Esophagus muscularis mucosa (tissue), 4 donors: ENCODE measurements around the gene POM121L2. TPM values are rescaled to one million over a fixed set of nuclear protein-coding genes. Genes with fewer than 3 reads are reported as not detected.

ENCODE experiments used
- DNase-seq: peaks from one replicate; pipeline ENCODE4 v3.0.0-alpha.2; 2017; ENCODE audit errors: extremely low spot score
- H3K27ac ChIP-seq, 4 donors: fragments of 200-600 bp; sonication (generic); replicated peaks in 1 of 4; 1 replicate in 3 of 4; 2 replicates in 1 of 4; pipeline ENCODE4 v1.5.1; 2016 to 2019; ENCODE audit warnings: mild to moderate bottlenecking in 1 of 4
- H3K27me3 ChIP-seq, 4 donors: fragments of 200-600 bp; sonication (generic); one replicate each; pipeline versions ENCODE4 v1.5.1 to v1.6.0; 2016 to 2019
- H3K36me3 ChIP-seq, 4 donors: fragments of 200-600 bp; sonication (generic); one replicate each; pipeline ENCODE4 v1.5.1; 2016 to 2019
- H3K4me1 ChIP-seq, 4 donors: fragments of 200-600 bp; sonication (generic); one replicate each; pipeline ENCODE4 v1.5.1; 2016 to 2019
- H3K4me3 ChIP-seq, 4 donors: fragments of 200-600 bp; sonication (generic); 1 replicate in 2 of 4; 2 replicates in 2 of 4; pipeline ENCODE4 v1.5.1; 2016 to 2019; ENCODE audit warnings: mild to moderate bottlenecking in 4 of 4, moderate library complexity in 1 of 4
- H3K9me3 ChIP-seq, 4 donors: fragments of 200-600 bp; sonication (generic); 1 replicate in 3 of 4; 2 replicates in 1 of 4; pipeline ENCODE4 v1.5.1; 2016 to 2019
- EP300 ChIP-seq: sonication (generic); formaldehyde crosslinking; IDR thresholded peaks from one replicate; pipeline ENCODE4 v1.6.1; 2017; ENCODE audit warnings: antibody characterized with exemption
- POLR2A ChIP-seq: fragments of 450-650 bp; IDR thresholded peaks from one replicate; pipeline ENCODE4 v1.6.1; 2017; ENCODE audit warnings: antibody characterized with exemption, moderate library complexity, mild to moderate bottlenecking, low read depth
- POLR2AphosphoS5 ChIP-seq, 2 donors: sonication (generic); formaldehyde crosslinking; IDR thresholded peaks; one replicate each; pipeline ENCODE4 v1.6.1; 2017; ENCODE audit warnings: antibody characterized with exemption in 2 of 2
- WGBS: methylation state at CpG from one replicate; pipeline ENCODE4 v1.1.5; 2018; 5-methylcytosine and 5-hydroxymethylcytosine counted together
- intact Hi-C: fragments of 100-400 bp; cut with DNase I; formaldehyde crosslinking; loops from one replicate; pipeline ENCODE4 v1.15.1; 2023
- total RNA-seq, 4 donors: library from RNA; depleted of rRNA; stranded (reverse); fragments of >200 nt; gene quantifications; one replicate each; pipeline versions ENCODE4 v1.1.0 to v1.2.1, GENCODE V29; 2016
- TF ChIP-seq, protein P1 (sequence below), 3 experiments: fragments of 200-600 bp in 2 of 3; fragments of 450-650 bp in 1 of 3; sonication (generic) in 2 of 3; IDR thresholded peaks; one replicate each; pipeline ENCODE4 v1.5.1; 2017 to 2019; ENCODE audit warnings: antibody characterized with exemption in 3 of 3, mild to moderate bottlenecking in 2 of 3, moderate library complexity in 1 of 3

Gene POM121L2
- total RNA-seq, 4 donors from 2014 or later = not detected

DNA sequence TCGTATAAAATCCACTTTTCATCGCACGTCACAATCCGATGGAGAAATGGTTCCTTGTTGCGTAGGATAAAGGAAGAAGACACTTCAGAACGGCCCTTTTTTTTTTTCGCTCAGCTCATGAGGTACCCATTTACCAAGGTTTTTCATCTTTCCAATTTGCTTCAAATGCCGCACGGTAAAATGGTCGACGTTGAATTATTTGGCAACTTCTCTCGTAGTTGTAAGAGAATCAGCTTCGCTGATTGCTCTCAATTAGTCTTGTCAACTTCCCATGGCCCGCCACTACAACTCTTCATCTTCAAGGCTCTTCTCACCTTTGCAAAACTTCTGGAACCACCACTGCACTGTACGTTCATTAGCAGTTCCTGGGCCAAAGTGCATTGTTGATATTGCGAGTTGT is 28.8 kb downstream of the POM121L2 start:
- H3K27ac ChIP-seq = no peak overlapping the region
- WGBS = 15% methylated on average over 16 of the region's 16 CpGs
- H3K4me3 ChIP-seq = no peak overlapping the region
- intact Hi-C loops = no loop called here
- no peaks in the 10 kb centered on the region for H3K36me3 ChIP-seq
- peaks cover 0 to 99% (median 68%) of the 10 kb centered on the region in 4 donors for H3K27me3 ChIP-seq
- peaks cover 0 to 9% (median 4%) of the 10 kb centered on the region in 4 donors for H3K9me3 ChIP-seq
- DNase-seq = no peak
- no peak for TF ChIP-seq POLR2AphosphoS5 (IDR thresholded peaks at IDR 0.05)
- TF ChIP-seq, protein P1, sequence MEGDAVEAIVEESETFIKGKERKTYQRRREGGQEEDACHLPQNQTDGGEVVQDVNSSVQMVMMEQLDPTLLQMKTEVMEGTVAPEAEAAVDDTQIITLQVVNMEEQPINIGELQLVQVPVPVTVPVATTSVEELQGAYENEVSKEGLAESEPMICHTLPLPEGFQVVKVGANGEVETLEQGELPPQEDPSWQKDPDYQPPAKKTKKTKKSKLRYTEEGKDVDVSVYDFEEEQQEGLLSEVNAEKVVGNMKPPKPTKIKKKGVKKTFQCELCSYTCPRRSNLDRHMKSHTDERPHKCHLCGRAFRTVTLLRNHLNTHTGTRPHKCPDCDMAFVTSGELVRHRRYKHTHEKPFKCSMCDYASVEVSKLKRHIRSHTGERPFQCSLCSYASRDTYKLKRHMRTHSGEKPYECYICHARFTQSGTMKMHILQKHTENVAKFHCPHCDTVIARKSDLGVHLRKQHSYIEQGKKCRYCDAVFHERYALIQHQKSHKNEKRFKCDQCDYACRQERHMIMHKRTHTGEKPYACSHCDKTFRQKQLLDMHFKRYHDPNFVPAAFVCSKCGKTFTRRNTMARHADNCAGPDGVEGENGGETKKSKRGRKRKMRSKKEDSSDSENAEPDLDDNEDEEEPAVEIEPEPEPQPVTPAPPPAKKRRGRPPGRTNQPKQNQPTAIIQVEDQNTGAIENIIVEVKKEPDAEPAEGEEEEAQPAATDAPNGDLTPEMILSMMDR (IDR thresholded peaks at IDR 0.05) = no peak
- TF ChIP-seq EP300 = no peak
- TF ChIP-seq POLR2A = no peak
- H3K4me1 ChIP-seq = peaks cover 0 to 3% (median under 1%) of the 10 kb centered on the region in 4 donors

DNA sequence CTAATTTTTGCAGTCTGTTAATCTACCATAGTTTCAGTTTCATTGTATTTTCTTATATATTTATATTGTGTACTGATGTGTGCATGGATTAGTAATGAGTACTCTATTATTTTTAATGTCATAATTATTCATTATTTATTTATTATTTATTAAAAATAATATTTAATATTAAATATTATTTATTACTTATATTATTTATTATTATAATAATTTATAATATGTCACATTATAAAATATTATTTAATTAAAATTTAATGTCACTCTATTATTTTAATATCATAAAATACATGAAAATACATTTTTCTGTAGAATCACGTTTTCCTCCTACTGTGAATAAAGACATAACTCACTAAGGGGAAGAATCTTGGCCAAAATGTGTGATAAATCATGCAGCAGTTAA is 30.5 kb downstream of the POM121L2 start:
- WGBS = 51% methylated on average over 1 of the region's 1 CpG
- no peak for DNase-seq
- H3K9me3 ChIP-seq = peaks cover 0 to 13% (median 8%) of the 10 kb centered on the region in 4 donors
- no peak overlapping the region for H3K4me3 ChIP-seq
- intact Hi-C loops = no loop called here
- TF ChIP-seq, protein P1 (IDR thresholded peaks at IDR 0.05) = no peak
- TF ChIP-seq POLR2AphosphoS5 (IDR thresholded peaks at IDR 0.05) = no peak
- TF ChIP-seq POLR2A = no peak
- TF ChIP-seq EP300 = no peak
- no peak overlapping the region for H3K27ac ChIP-seq
- H3K27me3 ChIP-seq = peaks cover 0 to 99% (median 66%) of the 10 kb centered on the region in 4 donors
- H3K36me3 ChIP-seq = no peaks in the 10 kb centered on the region
- peaks cover 0 to 3% (median 0%) of the 10 kb centered on the region in 4 donors for H3K4me1 ChIP-seq

DNA sequence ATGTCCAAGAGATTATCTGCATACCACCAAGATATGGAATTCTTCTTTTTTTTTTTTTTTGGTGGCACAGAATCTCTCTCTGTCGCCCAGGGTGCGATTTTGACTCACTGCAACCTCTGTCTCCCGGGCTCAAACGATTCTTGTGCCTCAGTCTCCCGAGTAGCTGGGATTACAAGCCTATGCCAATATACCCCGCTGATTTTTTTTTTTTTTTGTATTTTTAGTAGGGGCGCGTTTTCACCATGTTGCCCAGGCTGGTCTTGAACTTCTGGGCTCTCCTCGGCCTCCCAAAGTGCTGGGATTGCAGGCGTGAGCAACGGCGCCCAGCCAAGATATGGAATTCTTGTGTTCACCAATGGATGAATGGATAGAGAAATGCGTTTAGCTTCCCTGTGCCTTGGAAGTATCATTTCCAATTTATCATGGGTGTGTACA is 31.0 kb downstream of the POM121L2 start:
- Histone ChIP-seq H3K9me3 (peaks cover 0 to 13% (median 6%) of the 10 kb centered on the region in 4 donors), H3K36me3 (no peaks in the 10 kb centered on the region), H3K27me3 (peaks cover 0 to 99% (median 63%) of the 10 kb centered on the region in 4 donors), H3K4me3 (no peak overlapping the region), H3K27ac (no peak overlapping the region), H3K4me1 (peaks cover 0 to 3% (median 0%) of the 10 kb centered on the region in 4 donors)
- intact Hi-C loops = no loop called here
- DNase-seq = no peak
- TF ChIP-seq EP300 (no peak), POLR2AphosphoS5 (IDR thresholded peaks at IDR 0.05) (no peak), POLR2A (no peak)
- TF ChIP-seq, protein P1 (IDR thresholded peaks at IDR 0.05) = no peak
- 7% methylated on average over 13 of the region's 13 CpGs for WGBS

DNA sequence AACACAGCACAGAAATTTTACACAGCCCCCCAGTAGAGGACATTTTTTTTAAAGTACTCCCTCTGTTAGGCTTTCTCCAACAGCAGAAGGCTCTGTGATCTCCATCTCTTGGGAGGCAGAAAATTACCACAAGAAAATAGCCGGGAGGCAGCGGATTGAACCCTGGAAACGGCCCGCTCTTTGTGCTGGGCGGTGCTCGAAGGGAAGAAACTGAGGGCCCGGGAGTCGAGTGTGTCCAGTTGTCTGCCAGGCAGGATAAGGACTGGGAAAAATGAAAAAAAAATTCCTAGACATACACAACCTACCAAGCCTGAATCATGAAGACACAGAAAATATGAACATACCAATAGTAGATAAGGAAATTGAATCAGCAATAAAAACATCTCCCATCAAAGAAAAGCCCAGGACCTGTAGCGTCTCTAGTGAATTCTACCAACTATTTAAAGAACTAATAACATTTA is 31.5 kb downstream of the POM121L2 start:
- Histone ChIP-seq H3K4me3 (no peak overlapping the region), H3K36me3 (no peaks in the 10 kb centered on the region), H3K4me1 (peaks cover 0 to 3% (median 0%) of the 10 kb centered on the region in 4 donors), H3K27me3 (peaks cover 0 to 99% (median 63%) of the 10 kb centered on the region in 4 donors), H3K27ac (no peak overlapping the region), H3K9me3 (peaks cover 0 to 13% (median 4%) of the 10 kb centered on the region in 4 donors)
- TF ChIP-seq POLR2AphosphoS5 (IDR thresholded peaks at IDR 0.05) (no peak), EP300 (no peak), POLR2A (no peak)
- TF ChIP-seq, protein P1 (IDR thresholded peaks at IDR 0.05) = no peak
- intact Hi-C loops = no loop called here
- no peak for DNase-seq
- 4% methylated on average over 9 of the region's 9 CpGs for WGBS
